Hematopoietic multipotent progenitor cell treated with erythropoietin and hydrocortisone succinate and interleukin-3 and kit ligand, for 15 days (in vitro differentiated cells): Measurements from ENCODE around the gene RNF4.

Experiments
- DNase-seq: peaks from one replicate; pipeline ENCODE4 v3.0.0-alpha.2; 2015; ENCODE audit warnings: low spot score

The RNF4 gene

GRCh38 chr4:2437475-2438215, 31.3 kb upstream of the RNF4 start:
- DNase-seq, result no peak

GRCh38 chr4:2438822-2439718, 29.8 kb upstream of the RNF4 start:
- no peak for DNase-seq

- peak; percentile 48 for DNase-seq
Measured at GRCh38 chr4:2441393-2442174, 27.3 kb upstream of the RNF4 start.

GRCh38 chr4:2442175-2442993, 26.5 kb upstream of the RNF4 start:
- DNase-seq, result no peak

GRCh38 chr4:2443061-2443730, 25.7 kb upstream of the RNF4 start:
- no peak for DNase-seq

GRCh38 chr4:2443956-2444740, 24.8 kb upstream of the RNF4 start:
- DNase-seq, result no peak

GRCh38 chr4:2445130-2445529, 23.8 kb upstream of the RNF4 start:
- no peak for DNase-seq

- no peak for DNase-seq
Measured at GRCh38 chr4:2445571-2445970, 23.3 kb upstream of the RNF4 start.

- no peak for DNase-seq
Measured at GRCh38 chr4:2446656-2447564, 22.0 kb upstream of the RNF4 start.

GRCh38 chr4:2448589-2448988, 20.3 kb upstream of the RNF4 start:
- DNase-seq, result no peak

GRCh38 chr4:2449051-2449450, 19.9 kb upstream of the RNF4 start:
- no peak for DNase-seq

GRCh38 chr4:2449511-2450392, 19.2 kb upstream of the RNF4 start:
- no peak for DNase-seq

GRCh38 chr4:2450394-2451035, 18.4 kb upstream of the RNF4 start:
- no peak for DNase-seq

- DNase-seq, result no peak
Measured at GRCh38 chr4:2451036-2451520, 17.8 kb upstream of the RNF4 start.

GRCh38 chr4:2451821-2452785, 16.8 kb upstream of the RNF4 start:
- DNase-seq, result no peak
